Activated T-helper 1 cell treated with anti-CD3 and anti-CD28 coated beads, Interleukin-2, amount 50 U/mL, for 16 hours (primary cell): ENCODE results near the gene PLA2G3.

Experiments
- DNase-seq, 2 donors: peaks; one replicate each; pipeline ENCODE4 v3.0.0-alpha.2; 2020; ENCODE audit warnings: low read depth in 1 of 2, low spot score in 1 of 2

Gene PLA2G3

DNA sequence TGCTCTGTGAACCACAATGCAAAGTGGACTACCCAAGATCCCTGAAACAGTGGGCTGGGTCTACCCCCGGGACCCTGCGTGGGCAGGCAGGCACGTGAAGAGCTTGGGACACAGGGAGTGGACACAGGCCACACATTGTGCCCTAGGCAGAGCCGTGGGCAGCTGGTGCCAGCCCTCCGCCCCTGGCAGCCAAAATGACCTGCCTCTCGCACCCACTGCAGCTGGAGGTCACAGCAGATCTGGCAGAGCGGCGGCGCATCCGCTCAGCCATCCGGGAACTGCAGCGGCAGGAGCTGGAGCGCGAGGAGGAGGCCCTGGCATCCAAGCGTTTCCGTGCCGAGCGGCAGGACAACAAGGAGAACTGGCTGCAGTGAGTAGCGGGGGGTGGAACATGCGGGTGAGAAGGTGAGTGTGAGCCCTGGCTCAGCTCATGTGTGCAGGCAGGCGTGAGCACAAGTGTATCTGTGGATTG, 52.5 kb downstream of the PLA2G3 start:
- no peak for DNase-seq

DNA sequence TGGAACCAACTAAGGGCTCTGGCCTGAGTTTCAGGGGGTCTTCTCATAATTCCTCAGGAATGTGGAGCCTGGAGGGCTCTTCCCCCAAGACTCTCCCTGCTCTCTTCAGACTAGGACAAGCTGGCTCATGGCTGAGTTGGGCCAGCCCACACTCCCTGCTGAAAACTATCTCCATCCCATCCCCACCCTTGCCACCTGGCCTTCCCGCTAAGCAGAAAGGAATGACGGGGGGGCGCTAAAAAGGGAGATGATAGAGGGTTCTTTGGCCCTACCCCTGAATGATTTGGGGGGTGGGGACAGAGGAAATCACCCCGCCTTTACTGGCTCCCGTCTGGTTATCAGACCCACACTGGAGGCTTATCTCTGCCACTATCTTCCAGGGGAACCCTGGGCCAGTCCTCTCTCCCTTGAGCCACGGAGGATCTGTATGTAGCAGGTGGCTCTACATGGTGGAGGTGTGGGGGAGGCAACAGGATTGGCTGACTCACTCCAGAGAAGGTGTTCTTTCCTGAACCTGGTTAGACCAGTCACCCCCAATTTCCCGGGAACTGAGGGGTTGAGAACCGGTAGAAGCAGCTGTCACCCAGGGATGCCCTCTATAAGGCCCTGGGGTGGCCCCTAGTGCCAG, 53.5 kb downstream of the PLA2G3 start:
- DNase-seq, result no peak

DNA sequence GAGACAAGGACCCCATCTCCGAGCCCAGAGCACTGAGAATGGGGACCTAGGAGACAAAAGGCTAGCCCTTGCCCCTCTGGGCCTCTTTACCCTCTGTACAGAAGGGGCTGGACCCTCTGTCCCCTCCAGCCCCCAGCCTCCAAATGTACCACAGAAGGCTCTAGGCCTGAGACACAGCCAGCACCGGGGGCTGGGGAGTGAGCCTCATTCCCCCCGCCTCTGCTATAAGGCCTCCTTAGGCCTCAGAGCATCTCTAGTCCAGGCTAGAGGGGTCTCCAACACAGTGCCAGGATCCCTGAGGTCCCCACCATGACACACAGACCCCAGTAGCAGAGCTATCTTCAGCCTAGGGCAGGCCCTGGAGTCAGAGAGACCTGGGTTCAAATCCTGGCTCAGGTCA, 54.4 kb downstream of the PLA2G3 start:
- DNase-seq, result no peak

DNA sequence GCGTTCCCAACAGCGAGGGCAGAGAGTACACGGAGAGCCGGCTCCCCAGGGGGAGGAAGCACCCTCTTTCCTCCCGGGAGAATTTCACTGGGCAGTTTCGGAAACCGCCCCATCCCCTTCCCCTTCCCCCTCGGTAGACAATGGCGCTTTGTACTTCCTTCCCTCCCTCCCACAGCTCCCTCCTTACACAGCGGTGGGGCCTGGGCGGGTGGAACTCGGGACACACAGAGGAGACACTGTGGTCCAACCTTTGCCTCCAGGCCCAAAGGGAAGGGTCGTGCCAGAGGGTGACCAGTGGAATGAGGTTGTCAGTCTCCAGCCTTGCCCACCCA, 54.8 kb downstream of the PLA2G3 start:
- DNase-seq, result no peak

GRCh38 chr22:31084811-31085492, 55.4 kb downstream of the PLA2G3 start:
- DNase-seq, result peak; percentile 66 to 79
